Measurements from ENCODE around the gene HOXD10.
A peak's percentile ranks its signal among the peaks of the same experiment; 100 is the strongest.

The HOXD10 gene

GRCh38 chr2:176129813-176130146, 13.2 kb downstream of the HOXD10 start:
- DNase-seq (ENCODE audit: low spot score in 2 of 2) = peak in 1 of 2 experiments; percentile 59
- in situ Hi-C loops (cut with MboI; ENCODE audit: low sequenced_read_pairs) = loop anchor here (5.0 to 10.0 kb wide), 4 partner anchors 425 to 1025 kb away; no protein-coding TSS in a partner anchor
- no peaks in the 10 kb centered on the region for H3K36me3 ChIP-seq (replicated peaks)
- H3K4me3 ChIP-seq = peak overlapping the region; percentile 30
- peaks cover 11% of the 10 kb centered on the region for H3K4me1 ChIP-seq
- H3K27me3 ChIP-seq (ENCODE audit: low read depth) = no peaks in the 10 kb centered on the region
- no peaks in the 10 kb centered on the region for H3K9me3 ChIP-seq

GRCh38 chr2:176130147-176130956, 13.8 kb downstream of the HOXD10 start:
- in situ Hi-C loops (cut with MboI; ENCODE audit: low sequenced_read_pairs) = no loop called here
- Histone ChIP-seq H3K4me3 (peak overlapping the region; percentile 42), H3K4me1 (peaks cover 17% of the 10 kb centered on the region), H3K36me3 (replicated peaks) (no peaks in the 10 kb centered on the region), H3K27me3 (ENCODE audit: low read depth) (no peaks in the 10 kb centered on the region), H3K9me3 (no peaks in the 10 kb centered on the region)
- DNase-seq (ENCODE audit: low spot score in 2 of 2) = peak in 1 of 2 experiments; percentile 68

- peaks cover 22% of the 10 kb centered on the region for H3K4me1 ChIP-seq
- no peak for DNase-seq (ENCODE audit: low spot score in 2 of 2)
- H3K4me3 ChIP-seq = peak overlapping the region; percentile 42
- H3K9me3 ChIP-seq = no peaks in the 10 kb centered on the region
- H3K36me3 ChIP-seq (replicated peaks) = no peaks in the 10 kb centered on the region
- in situ Hi-C loops (cut with MboI; ENCODE audit: low sequenced_read_pairs) = no loop called here
- H3K27me3 ChIP-seq (ENCODE audit: low read depth) = no peaks in the 10 kb centered on the region
These were observed 14.6 kb downstream of the HOXD10 start for GRCh38 chr2:176130957-176131847.

DNA sequence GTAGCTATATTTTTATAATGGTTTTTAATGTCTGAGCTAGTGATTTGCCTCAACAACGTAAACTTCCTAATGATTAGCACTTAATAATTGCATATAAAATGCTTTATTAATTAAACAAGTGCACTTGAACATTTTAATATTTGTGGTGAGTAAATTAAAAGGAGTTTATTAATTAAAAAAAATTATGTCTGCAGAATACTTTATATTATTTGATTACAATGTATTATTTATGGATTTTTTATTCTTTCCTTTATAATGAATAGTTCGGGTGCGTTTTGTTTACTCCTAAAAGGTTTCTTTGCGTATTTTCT, 15.2 kb downstream of the HOXD10 start:
- DNase-seq (ENCODE audit: low spot score in 2 of 2) = no peak
- Histone ChIP-seq H3K9me3 (no peaks in the 10 kb centered on the region), H3K27me3 (ENCODE audit: low read depth) (no peaks in the 10 kb centered on the region), H3K4me1 (peaks cover 22% of the 10 kb centered on the region), H3K36me3 (replicated peaks) (no peaks in the 10 kb centered on the region), H3K4me3 (no peak overlapping the region; the same call in 1 of the 2 replicates)
- in situ Hi-C loops (cut with MboI; ENCODE audit: low sequenced_read_pairs) = no loop called here

DNA sequence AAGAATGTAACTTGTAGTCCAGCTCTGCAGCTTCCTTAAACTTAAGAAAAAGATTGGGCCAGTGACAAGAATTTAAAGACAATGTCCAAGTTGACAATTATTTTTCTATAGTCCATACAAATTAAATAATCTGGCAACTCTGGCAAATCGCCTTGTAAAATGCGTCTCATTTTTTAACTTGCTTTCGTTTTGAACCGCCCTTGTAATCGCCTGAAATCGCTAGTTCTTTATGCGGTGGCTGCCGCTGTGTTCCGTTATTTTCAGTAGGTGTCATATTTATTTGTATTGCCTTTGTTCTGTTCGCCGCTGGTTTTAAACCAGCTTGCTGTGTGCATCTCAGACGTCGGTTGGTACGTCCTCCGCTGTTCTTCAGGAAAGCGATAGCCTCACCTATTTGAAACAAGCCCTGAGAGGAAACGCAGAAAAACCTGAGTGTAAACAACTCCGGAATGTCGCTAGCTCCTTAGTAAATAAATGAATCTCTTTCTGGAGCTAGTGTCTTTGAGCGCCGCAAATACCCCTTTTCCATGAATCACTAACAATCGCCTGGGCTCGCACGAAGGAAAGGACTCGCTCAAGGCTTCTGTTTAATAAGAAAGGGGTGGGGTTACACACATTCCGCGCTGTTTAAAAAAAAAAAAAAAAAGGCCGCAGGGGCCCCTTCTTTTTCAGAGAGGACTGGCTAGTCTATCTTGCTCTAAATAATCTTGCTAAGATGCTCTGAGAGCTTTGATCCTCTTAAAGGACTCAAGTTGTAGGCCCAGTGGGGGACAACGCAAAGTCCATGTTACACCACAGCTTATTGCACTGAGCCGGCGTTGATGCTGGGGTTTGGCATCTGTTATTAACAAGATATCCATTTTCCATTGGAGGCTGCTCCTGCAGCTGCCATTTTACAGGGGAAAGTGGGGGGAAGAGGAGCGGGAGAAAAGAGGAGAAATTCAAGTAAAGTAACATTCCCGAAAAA, 15.9 kb downstream of the HOXD10 start:
- H3K4me1 ChIP-seq = peaks cover 22% of the 10 kb centered on the region
- H3K36me3 ChIP-seq (replicated peaks) = no peaks in the 10 kb centered on the region
- in situ Hi-C loops (cut with MboI; ENCODE audit: low sequenced_read_pairs) = no loop called here
- no peaks in the 10 kb centered on the region for H3K9me3 ChIP-seq
- H3K27me3 ChIP-seq (ENCODE audit: low read depth) = no peaks in the 10 kb centered on the region
- H3K4me3 ChIP-seq = peak overlapping the region; percentile 13
- no peak for DNase-seq (ENCODE audit: low spot score in 2 of 2)

GRCh38 chr2:176133389-176133788, 16.8 kb downstream of the HOXD10 start:
- no peak overlapping the region for H3K4me3 ChIP-seq
- H3K36me3 ChIP-seq (replicated peaks) = no peaks in the 10 kb centered on the region
- no peaks in the 10 kb centered on the region for H3K9me3 ChIP-seq
- peaks cover 27% of the 10 kb centered on the region for H3K4me1 ChIP-seq
- no peak for DNase-seq (ENCODE audit: low spot score in 2 of 2)
- no peaks in the 10 kb centered on the region for H3K27me3 ChIP-seq (ENCODE audit: low read depth)
- in situ Hi-C loops (cut with MboI; ENCODE audit: low sequenced_read_pairs) = no loop called here

GRCh38 chr2:176134035-176134434, 17.5 kb downstream of the HOXD10 start:
- Histone ChIP-seq H3K9me3 (no peaks in the 10 kb centered on the region), H3K4me1 (peaks cover 28% of the 10 kb centered on the region), H3K4me3 (no peak overlapping the region), H3K27me3 (ENCODE audit: low read depth) (no peaks in the 10 kb centered on the region), H3K36me3 (replicated peaks) (no peaks in the 10 kb centered on the region)
- in situ Hi-C loops (cut with MboI; ENCODE audit: low sequenced_read_pairs) = no loop called here
- no peak for DNase-seq (ENCODE audit: low spot score in 2 of 2)

DNA sequence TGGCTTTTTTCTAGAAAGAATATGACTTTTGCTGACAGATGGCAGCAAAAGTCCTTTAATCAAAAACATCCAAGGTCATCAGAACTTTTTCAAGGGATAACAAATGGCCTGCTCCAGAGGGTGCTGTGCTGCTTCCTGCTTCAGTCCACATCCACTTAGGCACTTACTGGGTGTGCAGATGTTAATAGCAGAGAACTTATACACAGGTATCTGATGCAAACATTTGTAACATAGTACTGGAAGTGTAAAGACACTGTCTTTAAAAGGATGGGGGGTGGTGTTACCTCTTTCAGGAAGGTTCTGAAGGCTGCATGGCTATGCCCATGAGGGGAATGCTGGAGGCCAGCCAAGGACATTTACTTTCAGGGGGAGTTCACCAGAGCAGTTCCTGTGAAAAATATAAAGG, 18.5 kb downstream of the HOXD10 start:
- Histone ChIP-seq H3K4me1 (peaks cover 24% of the 10 kb centered on the region), H3K36me3 (replicated peaks) (no peaks in the 10 kb centered on the region), H3K4me3 (no peak overlapping the region), H3K9me3 (no peaks in the 10 kb centered on the region), H3K27me3 (ENCODE audit: low read depth) (no peaks in the 10 kb centered on the region)
- peak in 1 of 2 experiments; percentile 41 for DNase-seq (ENCODE audit: low spot score in 2 of 2)
- in situ Hi-C loops (cut with MboI; ENCODE audit: low sequenced_read_pairs) = loop anchor here (5.0 kb wide), 1 partner anchor 322 kb away; no protein-coding TSS in a partner anchor

DNA sequence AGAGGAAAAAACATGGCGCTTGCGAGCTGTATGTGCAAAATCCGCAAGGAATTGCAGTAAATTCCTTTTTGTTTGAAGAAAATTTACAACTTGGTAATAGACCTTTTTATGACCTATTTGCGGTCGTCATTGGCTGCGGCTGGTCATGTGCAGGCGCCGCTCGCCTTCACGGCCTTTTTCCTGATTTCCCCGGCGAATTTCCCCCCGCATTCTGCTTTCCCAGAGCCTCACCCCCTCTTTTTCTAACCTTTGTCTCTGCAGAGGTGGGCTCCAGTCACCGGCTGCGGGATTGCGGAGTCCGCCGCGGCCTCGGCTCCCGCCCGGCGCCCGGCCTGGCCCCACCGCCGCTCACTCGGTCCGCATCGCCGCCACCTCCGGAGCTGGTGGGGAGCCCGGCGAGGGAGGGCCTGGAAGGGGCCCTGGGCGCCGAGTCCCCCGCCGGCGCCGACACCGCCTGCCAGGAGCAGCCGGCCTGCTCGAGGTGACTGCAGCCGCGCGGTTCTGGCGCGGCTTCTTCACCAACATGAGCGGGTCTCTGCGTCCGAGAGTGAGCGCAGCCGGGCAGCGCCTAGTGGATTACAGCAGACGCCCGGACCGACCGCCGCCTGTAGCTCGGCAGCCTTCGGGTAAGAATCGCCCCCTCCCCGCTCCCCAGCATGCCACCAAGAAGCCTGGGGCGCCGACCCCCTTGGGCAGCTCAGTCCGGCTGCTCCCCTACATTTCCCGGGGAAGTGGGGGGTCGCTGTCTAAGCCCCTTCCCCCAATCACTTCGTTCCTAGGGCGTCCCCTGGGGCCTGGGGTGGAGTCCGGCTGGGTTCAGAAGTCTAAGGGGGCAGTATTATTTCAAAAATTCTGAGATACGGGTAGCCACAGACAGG, 20.0 kb downstream of the HOXD10 start:
- Histone ChIP-seq H3K4me1 (peaks cover 26% of the 10 kb centered on the region), H3K4me3 (peak overlapping the region; percentile 64), H3K27me3 (ENCODE audit: low read depth) (no peaks in the 10 kb centered on the region), H3K9me3 (no peaks in the 10 kb centered on the region), H3K36me3 (replicated peaks) (no peaks in the 10 kb centered on the region)
- in situ Hi-C loops (cut with MboI; ENCODE audit: low sequenced_read_pairs) = loop anchor here (5.0 kb wide), 1 partner anchor 321 kb away; no protein-coding TSS in a partner anchor
- DNase-seq (ENCODE audit: low spot score in 2 of 2) = peak; percentile 66 to 68

- no peaks in the 10 kb centered on the region for H3K36me3 ChIP-seq (replicated peaks)
- in situ Hi-C loops (cut with MboI; ENCODE audit: low sequenced_read_pairs) = loop anchor here (5.0 kb wide), 1 partner anchor 320 kb away; no protein-coding TSS in a partner anchor
- no peaks in the 10 kb centered on the region for H3K9me3 ChIP-seq
- H3K27me3 ChIP-seq (ENCODE audit: low read depth) = no peaks in the 10 kb centered on the region
- H3K4me3 ChIP-seq = peak overlapping the region; percentile 64
- peaks cover 24% of the 10 kb centered on the region for H3K4me1 ChIP-seq
- DNase-seq (ENCODE audit: low spot score in 2 of 2) = no peak
These were observed 20.6 kb downstream of the HOXD10 start for GRCh38 chr2:176137252-176137580.

DNA sequence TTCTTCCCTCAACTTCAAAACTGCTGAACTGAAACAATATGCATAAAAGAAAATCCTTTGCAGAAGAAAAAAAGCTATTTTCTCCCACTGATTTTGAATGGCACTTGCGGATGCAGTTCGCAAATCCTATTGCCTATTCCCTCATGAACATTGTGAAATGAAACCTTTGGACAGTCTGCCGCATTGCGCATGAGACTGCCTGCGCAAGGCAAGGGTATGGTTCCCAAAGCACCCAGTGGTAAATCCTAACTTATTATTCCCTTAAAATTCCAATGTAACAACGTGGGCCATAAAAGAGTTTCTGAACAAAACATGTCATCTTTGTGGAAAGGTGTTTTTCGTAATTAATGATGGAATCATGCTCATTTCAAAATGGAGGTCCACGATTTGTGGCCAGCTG, 21.3 kb downstream of the HOXD10 start:
- in situ Hi-C loops (cut with MboI; ENCODE audit: low sequenced_read_pairs) = loop anchor here (5.0 kb wide), 1 partner anchor 319 kb away; no protein-coding TSS in a partner anchor
- Histone ChIP-seq H3K36me3 (replicated peaks) (no peaks in the 10 kb centered on the region), H3K27me3 (ENCODE audit: low read depth) (no peaks in the 10 kb centered on the region), H3K9me3 (no peaks in the 10 kb centered on the region), H3K4me3 (peak overlapping the region; percentile 64), H3K4me1 (peaks cover 24% of the 10 kb centered on the region)
- DNase-seq (ENCODE audit: low spot score in 2 of 2) = no peak

- no peaks in the 10 kb centered on the region for H3K27me3 ChIP-seq (ENCODE audit: low read depth)
- in situ Hi-C loops (cut with MboI; ENCODE audit: low sequenced_read_pairs) = loop anchor here (5.0 kb wide), 1 partner anchor 319 kb away; no protein-coding TSS in a partner anchor
- no peaks in the 10 kb centered on the region for H3K9me3 ChIP-seq
- no peak for DNase-seq (ENCODE audit: low spot score in 2 of 2)
- H3K36me3 ChIP-seq (replicated peaks) = no peaks in the 10 kb centered on the region
- H3K4me1 ChIP-seq = peaks cover 24% of the 10 kb centered on the region
- H3K4me3 ChIP-seq = peak overlapping the region; percentile 64; the same call in 1 of the 2 replicates
These were observed 21.9 kb downstream of the HOXD10 start for GRCh38 chr2:176138526-176138922.
